HG03039 (cell line): ENCODE data around the gene CCZ1B.
"Not testable (repeated sequence)": the region's sequence is repeated elsewhere in the genome, so short reads cannot be mapped to it uniquely, and the experiment has no call there.

ENCODE experiments used
- ATAC-seq: cut with Tn5 transposase; IDR thresholded peaks from one replicate; pipeline ENCODE4 v1.9.1; 2021; ENCODE audit warnings: mild to moderate bottlenecking, moderate library complexity; ENCODE audit not compliant: unreplicated experiment

CCZ1B gene

DNA sequence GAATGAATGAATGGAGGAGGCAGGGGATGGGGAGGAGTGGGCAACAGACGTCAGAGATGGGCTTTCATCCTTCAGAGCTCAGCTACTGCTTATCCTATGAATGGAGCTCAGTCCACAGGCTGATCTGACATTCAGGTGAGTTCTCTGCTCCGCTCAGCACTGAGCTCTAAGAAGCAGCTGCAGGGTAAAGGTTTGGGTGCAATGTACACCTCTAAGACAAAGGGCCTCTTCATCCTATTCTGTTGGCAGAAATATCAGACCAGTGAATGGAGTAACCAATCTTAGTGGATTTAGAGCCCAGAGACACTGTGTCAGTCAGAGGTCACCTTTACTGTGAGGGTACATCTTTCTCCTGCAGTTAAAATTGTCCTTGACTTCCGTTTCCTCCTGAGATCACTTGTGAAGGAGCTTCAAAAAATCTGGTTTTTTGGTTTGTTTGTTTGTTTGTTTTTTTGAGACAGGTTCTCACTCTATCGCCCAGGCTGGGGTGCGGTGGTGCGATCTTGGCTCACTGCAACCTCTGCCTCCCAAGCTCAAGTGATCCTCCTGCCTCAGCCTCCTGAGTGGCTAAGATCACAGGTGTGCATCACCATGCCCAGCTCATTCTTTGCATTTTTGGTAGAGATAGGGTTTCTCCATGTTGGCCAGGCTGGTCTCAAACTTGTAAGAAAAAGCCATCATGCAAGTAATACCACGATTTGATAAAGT is 5.1 kb upstream of the CCZ1B start:
- no peak for ATAC-seq

DNA sequence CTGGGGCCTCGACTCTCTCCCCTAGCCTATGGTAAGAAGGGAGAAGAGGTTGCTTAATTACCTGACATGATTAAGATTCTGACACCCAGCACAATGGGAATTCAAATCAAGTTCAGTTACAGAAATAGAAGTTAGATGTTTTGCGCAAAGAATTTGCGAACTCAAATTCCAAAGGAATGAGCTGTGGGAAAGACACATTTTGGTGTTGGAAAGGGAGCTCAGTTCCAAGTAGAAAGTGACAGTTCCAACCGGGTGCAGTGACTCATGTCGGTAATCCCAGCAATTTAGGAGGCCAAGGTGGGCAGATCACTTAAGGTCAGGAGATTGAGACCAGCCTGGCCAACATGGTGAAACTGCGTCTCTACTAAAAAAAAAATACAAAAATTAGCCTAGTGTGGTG is 4.0 kb upstream of the CCZ1B start:
- ATAC-seq: not testable (repeated sequence)

DNA sequence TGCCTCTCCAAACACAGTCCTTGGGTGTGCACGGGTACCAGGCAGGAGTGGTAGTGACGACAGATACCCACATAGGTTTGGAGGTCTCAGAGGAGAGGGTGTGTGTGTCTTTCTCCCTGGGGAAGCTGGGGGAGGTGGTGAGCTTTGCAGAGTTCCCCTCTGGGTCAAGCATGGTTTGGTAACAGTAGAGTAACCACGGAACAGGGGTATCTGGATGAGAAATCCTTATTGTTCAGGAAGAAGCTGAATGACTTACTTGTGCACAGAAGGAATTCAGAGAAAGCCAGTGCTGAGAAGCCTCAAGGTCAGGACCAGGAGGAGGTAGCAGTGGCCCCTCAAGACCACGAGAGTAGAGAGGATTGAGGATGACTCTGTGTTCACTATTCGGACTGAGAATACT is 3.5 kb upstream of the CCZ1B start:
- ATAC-seq: not testable (repeated sequence)

DNA sequence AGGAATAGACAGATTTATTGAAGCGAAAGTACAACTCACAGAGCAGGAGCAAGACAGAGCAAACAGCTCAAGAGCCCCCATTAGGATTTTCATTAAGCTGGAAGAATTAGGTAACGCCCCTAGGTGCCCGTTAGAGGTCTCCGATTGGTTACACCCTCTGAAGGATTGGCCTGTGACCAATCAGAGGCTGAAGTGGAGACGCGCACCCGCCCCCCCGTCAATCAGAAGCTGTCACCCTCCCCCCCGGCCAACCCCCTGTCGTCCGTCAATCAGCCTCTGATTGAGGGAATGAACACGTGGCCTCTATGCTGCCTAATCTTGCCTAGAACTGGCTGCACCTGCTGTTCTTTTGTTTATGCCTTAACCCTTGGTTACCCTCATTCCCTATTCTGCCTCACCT is 1.1 kb upstream of the CCZ1B start:
- ATAC-seq: not testable (repeated sequence)

DNA sequence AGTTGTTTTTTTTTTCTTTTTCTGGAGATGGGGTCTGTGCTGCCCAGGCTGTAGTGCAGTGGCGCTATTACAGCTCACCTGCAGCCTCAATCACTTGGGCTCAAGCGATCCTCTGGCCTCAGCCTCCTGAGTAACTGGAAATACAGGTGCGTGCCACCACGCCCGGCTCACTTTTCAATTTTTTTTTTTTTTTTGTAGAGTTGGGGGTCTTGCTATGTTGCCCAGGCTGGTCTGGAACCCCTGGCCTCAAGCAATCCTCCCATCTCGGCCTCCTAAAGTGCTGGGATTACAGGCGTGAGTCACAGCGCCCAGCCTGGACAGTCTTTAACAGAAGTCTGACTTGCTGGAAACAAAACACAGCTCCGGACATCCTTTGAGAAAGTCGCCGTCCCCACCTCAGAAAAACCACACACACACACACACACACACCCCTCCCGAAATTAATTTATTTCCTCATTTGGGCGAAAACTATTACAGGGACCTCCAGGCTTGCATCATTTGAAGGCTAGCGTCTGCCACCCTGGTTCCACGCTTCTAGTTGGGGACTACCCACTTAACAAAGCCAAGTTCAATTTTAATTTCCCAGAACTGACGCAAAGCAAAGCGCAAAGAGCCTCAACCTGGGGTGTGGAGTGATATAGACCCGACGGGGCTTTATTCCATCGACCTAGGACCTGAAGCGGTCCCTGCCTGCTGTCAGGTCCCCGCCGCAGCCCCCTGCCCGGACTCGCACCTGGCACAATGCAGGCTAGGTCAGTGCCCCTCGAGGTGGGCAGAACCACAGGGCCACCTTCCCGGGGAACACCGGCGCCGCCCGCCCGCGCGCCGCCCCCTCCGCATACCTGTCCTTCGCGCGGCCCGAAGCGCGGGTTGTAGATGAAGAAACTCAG is 594 bp downstream of the CCZ1B start:
- ATAC-seq: peak; percentile 37

DNA sequence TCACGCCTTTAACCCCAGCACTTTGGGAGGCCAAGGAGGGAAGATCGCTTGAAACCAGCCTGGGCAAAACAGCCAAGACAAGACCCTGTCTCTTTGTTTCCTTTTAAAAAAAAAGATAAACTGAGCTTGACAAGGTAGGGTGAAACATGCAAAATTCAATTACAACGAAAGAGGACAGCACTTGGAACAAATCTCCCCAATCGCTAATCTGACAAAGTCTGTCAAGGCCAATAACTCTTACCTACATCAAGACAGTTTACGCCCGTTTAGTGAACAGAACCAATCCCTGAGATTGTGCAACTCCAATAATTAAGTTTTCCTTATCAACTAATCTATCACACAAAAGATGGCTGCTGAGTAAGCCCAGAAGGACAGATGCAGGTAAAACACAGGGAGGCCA is 4.5 kb downstream of the CCZ1B start:
- not testable (repeated sequence) for ATAC-seq

DNA sequence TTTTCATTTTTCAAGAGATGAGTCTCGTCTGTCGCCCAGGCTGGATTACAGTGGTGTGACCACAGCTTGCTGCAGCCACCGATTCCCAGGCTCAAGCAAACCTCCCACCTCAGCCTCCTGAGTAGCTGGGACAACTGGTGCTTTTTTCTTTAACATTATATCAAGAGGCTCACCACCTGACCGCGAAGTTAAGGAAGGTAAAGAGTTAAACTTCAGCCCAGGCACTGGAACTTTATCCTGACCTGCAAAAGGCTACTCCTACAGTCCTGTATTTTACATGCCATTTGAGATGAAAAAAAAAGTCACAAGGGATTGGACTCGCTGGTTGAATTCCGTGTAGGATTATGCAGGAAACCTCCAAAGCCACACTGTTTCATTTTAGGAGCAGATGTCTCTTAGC is 10.6 kb downstream of the CCZ1B start:
- ATAC-seq: not testable (repeated sequence)

DNA sequence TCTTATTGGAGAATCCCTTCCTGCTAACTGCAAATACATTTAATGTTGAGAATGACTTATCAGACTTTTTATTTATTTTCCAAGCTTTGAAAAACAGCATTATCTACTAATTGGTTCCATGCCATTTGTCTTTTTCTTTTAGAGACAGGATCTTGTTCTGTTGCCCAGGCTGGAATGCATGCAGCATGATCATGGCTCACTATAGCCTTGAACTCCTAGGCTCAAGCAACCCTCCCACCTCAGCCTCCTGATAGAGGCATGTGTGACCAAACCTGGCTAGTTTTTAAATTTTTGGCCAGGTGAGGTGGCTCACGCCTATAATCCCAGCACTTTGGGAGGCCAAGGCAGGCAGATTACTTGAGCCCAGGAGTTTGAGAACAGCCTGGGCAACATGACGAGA is 13.1 kb downstream of the CCZ1B start:
- not testable (repeated sequence) for ATAC-seq

DNA sequence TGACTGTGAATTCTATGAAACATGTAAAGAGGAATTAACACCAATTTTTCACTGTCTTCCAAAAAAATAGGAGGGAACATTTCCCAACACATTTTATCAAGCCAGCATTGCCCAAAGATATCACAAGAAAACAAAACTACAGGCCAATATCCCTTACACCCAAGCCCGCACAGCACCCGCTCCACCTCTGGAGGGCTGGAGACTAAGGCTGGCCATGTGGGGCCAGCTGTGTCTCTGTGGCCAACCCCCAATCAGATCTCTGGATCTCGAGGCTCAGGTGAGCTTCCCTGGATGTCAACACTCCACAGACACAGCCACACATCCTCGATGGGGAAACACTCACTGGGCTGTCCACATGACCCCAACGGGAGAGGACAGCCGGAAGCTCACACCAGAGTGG is 18.1 kb downstream of the CCZ1B start:
- not testable (repeated sequence) for ATAC-seq

DNA sequence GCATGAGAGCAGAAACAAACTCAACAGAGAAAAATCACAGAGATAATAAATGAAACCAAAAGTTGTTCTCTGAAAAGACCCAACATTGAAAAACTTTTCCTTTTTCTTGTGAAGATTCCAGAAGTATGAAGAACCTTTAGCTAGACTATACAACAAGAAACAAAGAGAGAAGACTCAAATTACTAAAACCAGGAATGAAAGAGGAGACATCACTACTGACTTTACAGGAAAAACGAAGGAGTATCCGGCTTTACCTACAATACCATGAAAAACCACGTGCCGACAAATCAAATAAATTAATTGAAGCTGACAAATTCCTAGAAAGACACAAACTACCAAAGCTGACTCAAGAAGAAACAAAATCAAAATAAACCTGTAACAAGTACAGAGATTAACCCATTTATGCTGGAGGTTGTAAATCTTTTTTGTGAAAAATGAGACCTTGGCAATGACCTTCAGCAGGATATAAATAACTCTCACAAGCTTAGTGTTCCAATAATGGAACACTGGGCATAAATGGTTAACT is 18.6 kb downstream of the CCZ1B start:
- ATAC-seq: not testable (repeated sequence)

DNA sequence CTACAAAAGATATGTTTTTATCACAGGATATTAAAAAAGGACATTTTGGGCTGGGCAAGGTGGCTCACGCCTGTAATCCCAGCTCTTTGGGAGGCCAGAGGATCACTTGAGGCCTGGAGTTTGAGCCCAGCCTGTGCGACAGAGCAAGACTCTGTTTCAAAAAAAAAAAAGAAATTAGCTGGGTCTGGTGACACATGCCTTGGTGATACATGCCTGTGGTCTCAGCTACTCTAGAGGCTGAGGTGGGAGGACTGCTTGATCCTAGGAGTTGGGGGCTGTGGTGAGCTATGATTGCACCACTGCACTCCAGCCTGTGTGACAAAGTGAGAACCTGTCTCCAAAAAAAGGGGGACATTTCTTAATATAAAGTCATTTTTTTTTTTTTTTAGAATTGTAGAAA is 25.7 kb downstream of the CCZ1B start:
- ATAC-seq: not testable (repeated sequence)

DNA sequence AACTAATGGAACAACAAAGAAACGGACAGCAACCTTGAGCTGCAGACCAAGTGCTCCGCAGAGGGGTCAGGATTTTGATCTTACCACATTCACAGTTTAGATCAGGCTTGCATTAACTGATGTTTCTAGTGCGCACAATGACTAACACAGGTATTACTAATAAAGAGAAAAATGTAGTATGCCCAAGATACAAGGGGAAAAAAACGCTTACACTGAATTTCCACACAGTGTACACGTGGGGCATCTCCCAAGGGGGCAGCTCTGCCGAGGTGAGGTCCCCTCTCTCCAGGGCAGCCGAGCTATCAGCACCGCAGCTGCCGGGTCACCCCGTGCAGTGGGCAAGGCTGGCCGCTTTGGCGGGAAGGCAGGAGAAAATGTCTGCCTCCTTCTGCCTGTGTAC is 26.2 kb downstream of the CCZ1B start:
- not testable (repeated sequence) for ATAC-seq

DNA sequence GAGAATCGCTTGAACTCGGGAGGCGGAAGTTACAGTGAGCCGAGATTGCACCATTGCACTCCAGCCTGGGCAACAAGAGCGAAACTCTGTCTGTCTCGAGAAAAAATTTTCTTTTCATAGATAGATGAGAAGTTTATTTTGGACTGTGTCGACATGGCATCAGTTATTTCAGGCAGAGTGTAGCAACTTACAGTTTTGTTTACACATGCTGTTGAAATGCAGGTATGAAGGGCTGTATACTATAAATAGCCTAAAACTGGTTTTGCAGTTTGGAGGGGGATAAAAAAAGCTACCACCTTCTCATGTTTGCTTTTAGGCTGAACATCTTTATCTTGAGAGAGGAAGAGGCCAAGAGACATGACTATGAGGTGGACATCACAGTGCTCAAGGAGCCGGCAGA is 28.0 kb downstream of the CCZ1B start:
- ATAC-seq: not testable (repeated sequence)

DNA sequence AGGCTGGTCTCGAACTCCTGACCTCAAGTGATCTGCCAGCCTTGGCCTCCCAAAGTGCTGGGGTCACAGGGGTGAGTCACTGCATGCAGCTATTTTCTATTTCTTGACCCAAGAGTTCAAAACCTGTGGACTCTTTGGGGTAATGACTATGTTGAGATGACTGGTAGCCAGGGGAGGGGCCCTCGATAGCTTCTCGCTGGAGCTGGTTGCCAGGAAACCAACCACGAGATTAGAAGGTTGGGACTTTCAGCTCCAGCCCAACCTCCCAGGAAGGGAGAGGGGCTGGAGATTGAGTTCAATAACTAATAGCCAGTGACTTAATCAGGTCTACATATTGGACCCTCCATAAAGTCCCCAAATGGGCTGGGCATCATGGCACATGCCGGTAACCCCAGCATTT is 28.9 kb downstream of the CCZ1B start:
- not testable (repeated sequence) for ATAC-seq

DNA sequence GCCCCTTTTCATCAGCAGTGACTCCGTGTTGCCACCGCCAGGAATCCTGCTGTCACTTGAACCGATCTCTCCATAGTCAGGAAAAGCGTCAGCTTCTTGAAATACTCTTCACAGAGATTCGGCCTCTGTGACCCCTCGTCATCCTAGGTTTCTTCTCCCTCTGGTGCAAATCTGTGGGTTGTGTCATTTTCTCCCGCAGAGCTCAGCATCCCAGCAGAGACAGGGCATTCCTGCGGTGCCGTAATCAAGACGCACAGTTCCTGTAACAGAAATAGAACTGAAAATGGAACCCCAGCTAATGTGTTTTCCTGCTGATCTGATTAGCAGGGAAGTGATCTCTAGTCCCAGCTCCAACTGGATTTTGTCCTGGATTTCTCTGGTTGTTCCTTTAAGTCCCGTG is 31.8 kb downstream of the CCZ1B start:
- not testable (repeated sequence) for ATAC-seq

DNA sequence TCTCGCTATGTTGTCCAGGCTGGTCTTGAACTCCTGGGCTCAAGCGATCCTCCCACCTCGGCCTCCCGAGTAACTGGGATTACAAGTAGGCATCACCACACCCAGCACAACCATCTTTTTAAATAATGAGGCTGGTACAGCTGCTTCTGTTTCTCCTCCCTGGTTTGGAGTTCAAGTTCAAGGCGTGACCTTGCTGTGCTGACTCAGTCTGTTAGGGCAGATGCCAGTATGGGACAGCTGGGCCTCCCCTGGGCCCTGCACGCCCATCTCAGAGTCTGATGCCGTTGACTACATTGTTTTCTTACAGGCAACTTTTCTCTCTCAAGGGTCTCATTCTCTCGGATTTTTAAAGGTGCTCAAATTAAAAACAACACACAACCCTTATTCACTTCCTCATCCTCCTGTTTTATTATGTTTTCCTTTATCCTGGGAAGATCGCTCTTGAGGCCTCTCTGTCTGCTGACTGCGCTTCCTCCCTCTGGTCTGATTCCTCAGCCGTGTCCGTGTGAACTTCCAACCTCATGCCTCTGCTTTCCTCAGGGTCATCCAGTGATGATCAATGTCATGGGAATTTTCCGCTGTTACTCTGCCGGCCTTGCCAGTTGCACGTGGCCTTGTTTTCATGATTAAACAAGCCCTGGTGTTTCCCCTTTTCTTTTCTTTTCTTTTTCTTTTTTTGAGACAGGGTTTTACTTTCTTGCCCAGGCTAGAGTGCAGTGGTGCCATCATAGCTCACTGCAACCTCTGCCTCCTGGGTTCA is 33.8 kb downstream of the CCZ1B start:
- not testable (repeated sequence) for ATAC-seq

DNA sequence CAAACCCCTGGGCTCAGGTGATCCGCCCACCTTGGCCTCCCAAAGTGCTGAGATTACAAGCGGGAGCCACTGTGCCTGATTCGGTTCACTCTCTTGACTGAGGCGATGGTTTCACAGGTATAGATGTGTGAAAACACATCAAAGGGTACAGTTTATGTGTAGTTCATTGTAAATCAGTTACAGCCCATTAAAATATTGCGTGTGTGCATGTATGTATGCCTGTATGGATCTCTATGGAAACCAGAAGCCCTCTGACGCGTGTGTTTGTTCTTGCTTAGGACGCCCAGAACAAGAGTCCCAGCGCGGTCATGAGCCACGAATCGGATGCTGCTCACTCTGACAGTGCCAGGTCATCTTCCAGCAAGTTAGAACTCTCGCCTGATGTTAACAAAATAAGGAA is 36.7 kb downstream of the CCZ1B start:
- not testable (repeated sequence) for ATAC-seq

DNA sequence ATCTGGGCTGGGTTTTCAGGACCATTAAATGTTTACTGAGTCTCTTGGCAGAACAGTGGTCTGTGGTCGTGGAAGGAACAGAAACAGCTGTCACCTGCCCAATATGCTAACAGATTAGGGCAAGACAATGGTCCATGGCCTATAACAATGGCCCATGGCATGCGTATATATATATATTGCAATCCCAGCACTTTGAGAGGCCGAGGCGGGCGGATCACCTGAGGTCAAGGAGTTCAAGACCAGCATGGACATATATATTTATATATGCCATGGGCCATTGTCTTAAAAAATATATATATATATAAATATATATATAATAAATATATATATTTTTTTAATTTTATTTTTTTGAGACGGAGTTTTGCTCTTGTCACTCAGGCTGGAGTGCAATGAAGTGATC is 44.5 kb downstream of the CCZ1B start:
- not testable (repeated sequence) for ATAC-seq

DNA sequence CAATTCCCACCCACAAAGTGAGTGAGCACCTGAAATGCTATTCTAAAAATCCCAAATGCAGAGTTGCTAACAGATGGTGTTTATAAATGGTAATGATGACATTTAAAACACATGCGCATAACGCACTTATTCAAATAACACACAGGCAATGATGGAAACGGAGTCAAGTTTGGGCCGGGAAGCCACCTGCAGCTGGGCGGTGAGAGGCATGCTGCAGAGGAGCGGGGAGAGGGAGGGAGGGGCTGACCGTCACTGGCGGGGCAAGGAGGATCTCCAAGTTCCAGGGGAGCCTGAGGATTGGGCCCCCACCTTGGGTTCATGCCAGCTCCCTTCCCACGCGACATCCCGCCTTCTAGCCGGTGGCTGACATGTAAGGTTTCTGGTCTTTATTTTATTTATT is 64.9 kb downstream of the CCZ1B start:
- not testable (repeated sequence) for ATAC-seq

DNA sequence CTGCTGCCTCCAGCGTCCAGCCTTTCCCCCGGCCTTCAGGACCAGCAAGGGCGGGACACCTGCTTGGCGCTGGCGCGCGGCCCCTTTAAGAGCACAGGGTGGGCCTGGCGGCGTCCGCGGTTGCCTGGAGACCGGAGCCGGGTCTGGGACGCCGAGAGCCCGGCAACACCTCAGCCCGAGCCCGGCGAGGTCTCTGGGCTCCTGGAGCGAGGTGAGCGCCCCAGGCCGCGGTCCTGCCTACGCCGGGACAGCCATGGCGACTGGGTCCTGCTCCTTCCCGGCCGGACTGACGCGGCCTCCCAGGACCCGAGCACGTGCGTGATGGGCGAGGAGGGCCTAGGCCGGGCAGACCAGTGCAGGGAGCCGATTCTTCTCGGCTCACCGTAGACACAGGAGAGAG is 72.1 kb downstream of the CCZ1B start, which contains the start of gene RSPH10B2:
RSPH10B2 (plus strand) TSS at position 140 of the 400 bp plus-strand sequence. CDS start 3,575 bp downstream, outside the sequence.
- ATAC-seq: not testable (repeated sequence)

DNA sequence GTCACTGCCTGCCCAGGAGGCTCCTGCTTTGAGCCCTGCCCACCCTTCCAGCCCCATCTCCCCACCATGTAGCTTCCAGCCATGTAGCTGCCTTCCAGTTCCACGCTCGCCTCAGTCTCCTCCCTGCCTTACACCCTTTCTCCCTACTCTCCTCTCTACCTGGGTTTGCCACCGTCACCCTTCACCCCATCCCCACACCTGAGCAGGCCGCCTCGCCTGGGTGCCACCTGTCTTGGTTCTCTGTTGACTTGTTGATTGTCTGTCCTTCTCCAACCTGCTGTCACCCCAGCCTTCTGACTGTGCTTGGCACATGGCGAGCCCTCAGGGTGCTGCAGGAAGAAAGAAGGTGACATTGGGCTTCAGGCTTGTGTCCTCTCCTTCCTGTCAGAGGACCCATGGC is 75.9 kb downstream of the CCZ1B start:
- not testable (repeated sequence) for ATAC-seq
